HepG2 (cell line): ENCODE results near the gene SLC13A5. TPM values are rescaled to one million over a fixed set of nuclear protein-coding genes. Genes with fewer than 3 reads are reported as not detected.

Source experiments
- ISL2 ChIP-seq: sonication (generic); formaldehyde crosslinking; IDR thresholded peaks from 2 replicates; pipeline ENCODE4 v1.5.0; 2020; ENCODE audit warnings: missing genetic modification reagents
- KDM5B ChIP-seq: sonication (generic); formaldehyde crosslinking; IDR thresholded peaks from 2 replicates; pipeline ENCODE4 v1.4.0; 2020; ENCODE audit warnings: missing genetic modification reagents, mild to moderate bottlenecking, borderline replicate concordance
- NAIF1 ChIP-seq: sonication (generic); formaldehyde crosslinking; IDR thresholded peaks from 2 replicates; pipeline ENCODE4 v1.5.0; 2020; ENCODE audit warnings: mild to moderate bottlenecking, missing genetic modification reagents, borderline replicate concordance
- TGIF2 ChIP-seq: IDR thresholded peaks from 2 replicates; pipeline ENCODE4 v1.6.1; 2016; ENCODE audit warnings: control low read depth, missing compliant biosample characterization
- USF2 ChIP-seq, 2 experiments: sonication (generic) in 1 of 2; formaldehyde crosslinking in 1 of 2; IDR thresholded peaks; 2 replicates each; pipeline versions ENCODE4 v1.5.1 to v1.6.1; 2011 to 2020; ENCODE audit warnings: borderline replicate concordance in 1 of 2, low read depth in 1 of 2, low read length in 1 of 2, mild to moderate bottlenecking in 1 of 2, missing genetic modification reagents in 1 of 2, moderate library complexity in 1 of 2
- ZNF501 ChIP-seq: sonication (generic); formaldehyde crosslinking; IDR thresholded peaks from 2 replicates; pipeline ENCODE4 v1.5.1; 2020; ENCODE audit warnings: mild to moderate bottlenecking, moderate library complexity, missing genetic modification reagents
- ZNF691 ChIP-seq: sonication (generic); formaldehyde crosslinking; IDR thresholded peaks from 2 replicates; pipeline ENCODE4 v1.4.0; 2020; ENCODE audit warnings: missing genetic modification reagents, low read depth, mild to moderate bottlenecking, borderline replicate concordance
- ZNF768 ChIP-seq: sonication (generic); formaldehyde crosslinking; IDR thresholded peaks from 2 replicates; pipeline ENCODE4 v1.4.0; 2020; ENCODE audit warnings: missing genetic modification reagents
- ZNF878 ChIP-seq: sonication (generic); formaldehyde crosslinking; IDR thresholded peaks from 2 replicates; pipeline ENCODE4 v1.8.1; 2023; ENCODE audit warnings: mild to moderate bottlenecking, missing genetic modification reagents, moderate library complexity
- polyA plus RNA-seq, 8 experiments: library from polyadenylated mRNA; depleted of rRNA in 3 of 8; stranded (reverse) in 7 of 8; unstranded in 1 of 8; fragments of >200 nt; fragmentation: Illumina TruSeq in 4 of 8; extraction: Trizol in 4 of 8; gene quantifications; 2 replicates each; pipeline versions ENCODE4 v1.2.1 to v1.2.3, GENCODE V29; 2011 to 2016; ENCODE audit warnings: low read depth in 4 of 8, missing spikeins in 1 of 8, mixed read lengths in 1 of 8; ENCODE audit not compliant: insufficient read depth in 1 of 8
- total RNA-seq, 5 experiments: library from RNA; depleted of rRNA; stranded (reverse); fragments of >200 nt; fragmentation: Illumina TruSeq; extraction: Trizol; gene quantifications; 2 replicates each; pipeline ENCODE4 v1.2.3, GENCODE V29; 2016; ENCODE audit warnings: low read depth in 1 of 5
- TF ChIP-seq, protein P1 (sequence below): sonication (generic); formaldehyde crosslinking; IDR thresholded peaks from 2 replicates; pipeline ENCODE4 v1.5.0; 2020; ENCODE audit warnings: mild to moderate bottlenecking, missing genetic modification reagents, borderline replicate concordance
- TF ChIP-seq, protein P2 (sequence below): sonication (generic); formaldehyde crosslinking; conservative IDR thresholded peaks from 2 replicates; pipeline ENCODE4 v1.8.1; 2023; ENCODE audit warnings: missing genetic modification reagents

Gene SLC13A5
- total and polyA plus RNA-seq, 2 of the 13 experiments (the other 11 are each of a cell fraction or from before 2014, with no cell fraction given): 42.8 to 310 TPM

DNA sequence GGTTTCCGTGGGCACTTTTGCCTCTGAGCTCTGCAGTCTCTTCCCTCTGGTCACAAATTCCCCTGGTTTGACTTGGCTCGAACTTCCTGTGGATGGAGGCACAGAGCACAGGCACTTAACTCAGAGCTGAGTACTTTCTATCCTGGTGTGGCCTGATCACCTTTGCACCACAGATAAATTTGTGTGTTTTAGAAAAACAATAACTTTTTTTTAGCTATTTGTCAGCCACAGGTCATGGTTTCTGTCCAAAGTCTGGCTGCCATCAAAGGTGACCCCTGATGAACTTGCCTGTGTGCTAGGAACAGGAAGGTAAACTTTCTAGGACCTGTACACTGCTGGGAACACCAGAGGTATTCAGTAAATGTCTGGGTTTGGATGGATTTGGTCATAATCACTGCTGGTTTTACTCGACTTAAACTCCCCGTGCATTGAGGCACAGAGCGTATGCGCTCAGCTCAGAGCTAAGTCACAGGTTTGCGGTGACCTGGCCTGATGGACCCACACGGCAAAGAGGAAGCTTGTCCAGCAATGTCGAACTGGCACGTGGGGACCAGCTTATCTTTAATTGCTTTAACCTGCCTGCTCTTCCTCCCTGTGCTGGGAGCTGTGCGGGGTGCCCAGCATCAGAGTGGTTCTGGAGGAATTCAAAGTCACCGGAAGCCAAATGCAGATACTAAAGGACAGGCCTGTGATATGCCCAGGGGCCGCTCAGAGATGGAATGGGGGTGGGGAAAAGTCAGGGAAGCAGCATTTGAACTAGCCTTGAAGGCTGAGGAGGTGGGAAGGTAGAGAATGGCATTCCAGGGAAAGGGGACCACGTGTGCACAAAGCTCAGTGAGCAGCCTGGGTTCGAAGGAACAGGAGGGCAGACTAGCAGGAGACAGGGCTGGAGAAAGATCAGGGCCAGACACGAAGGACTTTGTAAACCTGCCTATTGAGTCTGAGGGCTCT lies 12.9 kb downstream of the SLC13A5 start (continued):
- TF ChIP-seq, protein P1, sequence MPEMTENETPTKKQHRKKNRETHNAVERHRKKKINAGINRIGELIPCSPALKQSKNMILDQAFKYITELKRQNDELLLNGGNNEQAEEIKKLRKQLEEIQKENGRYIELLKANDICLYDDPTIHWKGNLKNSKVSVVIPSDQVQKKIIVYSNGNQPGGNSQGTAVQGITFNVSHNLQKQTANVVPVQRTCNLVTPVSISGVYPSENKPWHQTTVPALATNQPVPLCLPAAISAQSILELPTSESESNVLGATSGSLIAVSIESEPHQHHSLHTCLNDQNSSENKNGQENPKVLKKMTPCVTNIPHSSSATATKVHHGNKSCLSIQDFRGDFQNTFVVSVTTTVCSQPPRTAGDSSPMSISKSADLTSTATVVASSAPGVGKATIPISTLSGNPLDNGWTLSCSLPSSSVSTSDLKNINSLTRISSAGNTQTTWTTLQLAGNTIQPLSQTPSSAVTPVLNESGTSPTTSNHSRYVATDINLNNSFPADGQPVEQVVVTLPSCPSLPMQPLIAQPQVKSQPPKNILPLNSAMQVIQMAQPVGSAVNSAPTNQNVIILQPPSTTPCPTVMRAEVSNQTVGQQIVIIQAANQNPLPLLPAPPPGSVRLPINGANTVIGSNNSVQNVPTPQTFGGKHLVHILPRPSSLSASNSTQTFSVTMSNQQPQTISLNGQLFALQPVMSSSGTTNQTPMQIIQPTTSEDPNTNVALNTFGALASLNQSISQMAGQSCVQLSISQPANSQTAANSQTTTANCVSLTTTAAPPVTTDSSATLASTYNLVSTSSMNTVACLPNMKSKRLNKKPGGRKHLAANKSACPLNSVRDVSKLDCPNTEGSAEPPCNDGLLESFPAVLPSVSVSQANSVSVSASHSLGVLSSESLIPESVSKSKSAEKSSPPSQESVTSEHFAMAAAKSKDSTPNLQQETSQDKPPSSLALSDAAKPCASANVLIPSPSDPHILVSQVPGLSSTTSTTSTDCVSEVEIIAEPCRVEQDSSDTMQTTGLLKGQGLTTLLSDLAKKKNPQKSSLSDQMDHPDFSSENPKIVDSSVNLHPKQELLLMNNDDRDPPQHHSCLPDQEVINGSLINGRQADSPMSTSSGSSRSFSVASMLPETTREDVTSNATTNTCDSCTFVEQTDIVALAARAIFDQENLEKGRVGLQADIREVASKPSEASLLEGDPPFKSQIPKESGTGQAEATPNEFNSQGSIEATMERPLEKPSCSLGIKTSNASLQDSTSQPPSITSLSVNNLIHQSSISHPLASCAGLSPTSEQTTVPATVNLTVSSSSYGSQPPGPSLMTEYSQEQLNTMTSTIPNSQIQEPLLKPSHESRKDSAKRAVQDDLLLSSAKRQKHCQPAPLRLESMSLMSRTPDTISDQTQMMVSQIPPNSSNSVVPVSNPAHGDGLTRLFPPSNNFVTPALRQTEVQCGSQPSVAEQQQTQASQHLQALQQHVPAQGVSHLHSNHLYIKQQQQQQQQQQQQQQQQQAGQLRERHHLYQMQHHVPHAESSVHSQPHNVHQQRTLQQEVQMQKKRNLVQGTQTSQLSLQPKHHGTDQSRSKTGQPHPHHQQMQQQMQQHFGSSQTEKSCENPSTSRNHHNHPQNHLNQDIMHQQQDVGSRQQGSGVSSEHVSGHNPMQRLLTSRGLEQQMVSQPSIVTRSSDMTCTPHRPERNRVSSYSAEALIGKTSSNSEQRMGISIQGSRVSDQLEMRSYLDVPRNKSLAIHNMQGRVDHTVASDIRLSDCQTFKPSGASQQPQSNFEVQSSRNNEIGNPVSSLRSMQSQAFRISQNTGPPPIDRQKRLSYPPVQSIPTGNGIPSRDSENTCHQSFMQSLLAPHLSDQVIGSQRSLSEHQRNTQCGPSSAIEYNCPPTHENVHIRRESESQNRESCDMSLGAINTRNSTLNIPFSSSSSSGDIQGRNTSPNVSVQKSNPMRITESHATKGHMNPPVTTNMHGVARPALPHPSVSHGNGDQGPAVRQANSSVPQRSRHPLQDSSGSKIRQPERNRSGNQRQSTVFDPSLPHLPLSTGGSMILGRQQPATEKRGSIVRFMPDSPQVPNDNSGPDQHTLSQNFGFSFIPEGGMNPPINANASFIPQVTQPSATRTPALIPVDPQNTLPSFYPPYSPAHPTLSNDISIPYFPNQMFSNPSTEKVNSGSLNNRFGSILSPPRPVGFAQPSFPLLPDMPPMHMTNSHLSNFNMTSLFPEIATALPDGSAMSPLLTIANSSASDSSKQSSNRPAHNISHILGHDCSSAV (CRISPR knock-in tag): no peak
- TF ChIP-seq ZNF768 (CRISPR knock-in tag) (peak; percentile 49), ISL2 (CRISPR knock-in tag) (peak; percentile 97), ZNF691 (CRISPR knock-in tag) (peak; percentile 61; the same call in 1 of the 2 replicates), KDM5B (CRISPR knock-in tag) (no peak), ZNF501 (peak; percentile 80), TGIF2 (CRISPR knock-in tag) (peak; percentile 50; the same call in 1 of the 2 replicates), USF2 (IDR thresholded peaks at IDR 0.05; ENCODE audit: low read depth, low read length) (no peak), USF2 (CRISPR knock-in tag; IDR thresholded peaks at IDR 0.05; ENCODE audit: borderline replicate concordance) (peak; percentile 35; the same call in 1 of the 2 replicates), ZNF878 (0 out of 2 replicates have a peak, but pooled peaks have one; percentile 12), NAIF1 (CRISPR knock-in tag) (no peak; the same call in 1 of the 2 replicates)
- TF ChIP-seq, protein P2, sequence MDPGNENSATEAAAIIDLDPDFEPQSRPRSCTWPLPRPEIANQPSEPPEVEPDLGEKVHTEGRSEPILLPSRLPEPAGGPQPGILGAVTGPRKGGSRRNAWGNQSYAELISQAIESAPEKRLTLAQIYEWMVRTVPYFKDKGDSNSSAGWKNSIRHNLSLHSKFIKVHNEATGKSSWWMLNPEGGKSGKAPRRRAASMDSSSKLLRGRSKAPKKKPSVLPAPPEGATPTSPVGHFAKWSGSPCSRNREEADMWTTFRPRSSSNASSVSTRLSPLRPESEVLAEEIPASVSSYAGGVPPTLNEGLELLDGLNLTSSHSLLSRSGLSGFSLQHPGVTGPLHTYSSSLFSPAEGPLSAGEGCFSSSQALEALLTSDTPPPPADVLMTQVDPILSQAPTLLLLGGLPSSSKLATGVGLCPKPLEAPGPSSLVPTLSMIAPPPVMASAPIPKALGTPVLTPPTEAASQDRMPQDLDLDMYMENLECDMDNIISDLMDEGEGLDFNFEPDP (CRISPR knock-in tag): no peak
